ENCODE data around the gene METTL25B.

- TF ChIP-seq CTCF (IDR thresholded peaks at IDR 0.05) (no peak), ZFX (IDR thresholded peaks at IDR 0.05; ENCODE audit: borderline replicate concordance) (no peak)
These were observed 16.1 kb downstream of the METTL25B start for GRCh38 chr1:156744344-156744743.

Data from 22Rv1 (cell line).